GM18861 (cell line): ENCODE measurements around the gene MAP1LC3B.

Experiments used
- ATAC-seq: cut with Tn5 transposase; IDR thresholded peaks from one replicate; pipeline ENCODE4 v1.9.1; 2021; ENCODE audit not compliant: unreplicated experiment

The MAP1LC3B gene

GRCh38 chr16:87453326-87453725 lies 61.2 kb downstream of the MAP1LC3B start:
- ATAC-seq: no peak
